ENCODE results near the gene SOWAHC. TPM values are rescaled to one million over a fixed set of nuclear protein-coding genes. Genes with fewer than 3 reads are reported as not detected.

SOWAHC gene
- total and polyA plus RNA-seq, 2 of the 13 experiments (the other 11 are each of a cell fraction or from before 2014, with no cell fraction given): 21.2 to 22.5 TPM

GRCh38 chr2:109630441-109631430, 16.6 kb downstream of the SOWAHC start (continued):
- TF ChIP-seq HDAC6 (IDR thresholded peaks at IDR 0.05; ENCODE audit: low read depth, low read length) (no peak), CREB1 (IDR thresholded peaks at IDR 0.05) (no peak), CREB1 (CRISPR knock-in tag; IDR thresholded peaks at IDR 0.05) (no peak), BRD4 (CRISPR knock-in tag; IDR thresholded peaks at IDR 0.05) (no peak), CEBPZ (IDR thresholded peaks at IDR 0.05; ENCODE audit: low read length) (no peak), ATM (IDR thresholded peaks at IDR 0.05; ENCODE audit: borderline replicate concordance) (no peak), ZBTB3 (CRISPR knock-in tag; IDR thresholded peaks at IDR 0.05; ENCODE audit: borderline replicate concordance, low read depth) (no peak), ZNF639 (CRISPR knock-in tag; conservative IDR thresholded peaks at IDR 0.05) (no peak; the same call in 1 of the 2 replicates), ZNF788 (CRISPR knock-in tag; IDR thresholded peaks at IDR 0.05; ENCODE audit: borderline replicate concordance) (peak; percentile 86; the same call in 1 of the 2 replicates), PRPF4 (IDR thresholded peaks at IDR 0.05; ENCODE audit: low read depth, low read length, poor library complexity, severe bottlenecking) (no peak), ZBTB34 (CRISPR knock-in tag; IDR thresholded peaks at IDR 0.05) (no peak), TRAFD1 (CRISPR knock-in tag; IDR thresholded peaks at IDR 0.05; ENCODE audit: borderline replicate concordance) (peak; percentile 62; the same call in 1 of the 2 replicates), MAFG (CRISPR knock-in tag; IDR thresholded peaks at IDR 0.05) (no peak), ZNF138 (CRISPR knock-in tag; IDR thresholded peaks at IDR 0.05; ENCODE audit: low read depth) (no peak), ASH2L (IDR thresholded peaks at IDR 0.05; ENCODE audit: insufficient read length, low read depth, low read length) (no peak)
